GM19025 (cell line): Measurements from ENCODE around the gene RIC8B.

ENCODE experiments used
- ATAC-seq: cut with Tn5 transposase; IDR thresholded peaks from one replicate; pipeline ENCODE4 v1.9.1; 2021; ENCODE audit warnings: mild to moderate bottlenecking, low read depth, moderate library complexity; ENCODE audit not compliant: unreplicated experiment

The RIC8B gene

GRCh38 chr12:106924268-106924861 lies 149.9 kb downstream of the RIC8B start:
- no peak for ATAC-seq

- no peak for ATAC-seq
These were observed 152.2 kb downstream of the RIC8B start for GRCh38 chr12:106926657-106927056.

DNA sequence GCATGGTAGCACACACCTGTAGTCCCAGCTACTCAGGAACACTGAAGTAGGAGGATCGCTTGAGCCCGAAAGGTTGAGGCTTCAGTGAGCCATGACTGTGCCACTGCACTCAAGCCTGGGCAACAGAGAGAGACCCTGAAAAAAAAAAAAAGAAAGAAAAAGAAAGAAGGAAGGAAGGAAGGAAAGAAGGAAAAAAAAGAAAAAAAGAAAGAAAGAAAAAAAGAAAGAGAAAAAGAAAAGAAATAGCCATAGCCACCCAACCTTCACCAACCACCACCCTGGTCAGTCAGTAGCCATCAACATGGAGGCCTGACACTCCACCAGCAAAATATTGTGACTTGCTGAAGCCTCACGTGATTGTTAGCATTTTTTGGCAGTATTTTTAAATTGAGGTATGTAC lies 159.8 kb downstream of the RIC8B start:
- ATAC-seq: no peak
